GM12873 (cell line): Measurements from ENCODE around the gene NID1.

Experiments
- TF ChIP-seq, protein P1 (sequence below): IDR thresholded peaks from 2 replicates; pipeline ENCODE4 v1.5.1; 2012; ENCODE audit warnings: low read depth, mild to moderate bottlenecking, moderate library complexity, low read length, control low read depth; ENCODE audit not compliant: insufficient read depth; ENCODE audit errors: missing control alignments

NID1 gene

DNA sequence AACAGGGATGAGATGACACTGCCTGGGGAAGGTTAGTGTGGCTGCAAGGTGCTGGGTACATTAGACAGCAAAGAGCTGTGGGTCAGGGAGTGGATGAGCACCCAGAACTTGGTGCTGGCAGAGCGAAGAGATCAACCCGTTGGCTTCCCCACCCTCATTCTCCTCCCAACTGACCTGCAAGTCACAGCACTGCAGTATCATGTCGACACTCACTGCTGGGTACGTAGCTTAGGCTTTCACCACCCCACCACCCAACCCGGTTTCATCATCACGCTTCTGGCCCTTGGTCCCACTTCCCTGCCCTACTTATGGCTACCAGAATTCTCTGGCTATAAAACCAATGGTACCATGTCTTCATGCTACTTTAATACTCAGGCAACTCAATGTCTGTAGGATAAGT lies 124.6 kb downstream of the NID1 start:
- TF ChIP-seq, protein P1, sequence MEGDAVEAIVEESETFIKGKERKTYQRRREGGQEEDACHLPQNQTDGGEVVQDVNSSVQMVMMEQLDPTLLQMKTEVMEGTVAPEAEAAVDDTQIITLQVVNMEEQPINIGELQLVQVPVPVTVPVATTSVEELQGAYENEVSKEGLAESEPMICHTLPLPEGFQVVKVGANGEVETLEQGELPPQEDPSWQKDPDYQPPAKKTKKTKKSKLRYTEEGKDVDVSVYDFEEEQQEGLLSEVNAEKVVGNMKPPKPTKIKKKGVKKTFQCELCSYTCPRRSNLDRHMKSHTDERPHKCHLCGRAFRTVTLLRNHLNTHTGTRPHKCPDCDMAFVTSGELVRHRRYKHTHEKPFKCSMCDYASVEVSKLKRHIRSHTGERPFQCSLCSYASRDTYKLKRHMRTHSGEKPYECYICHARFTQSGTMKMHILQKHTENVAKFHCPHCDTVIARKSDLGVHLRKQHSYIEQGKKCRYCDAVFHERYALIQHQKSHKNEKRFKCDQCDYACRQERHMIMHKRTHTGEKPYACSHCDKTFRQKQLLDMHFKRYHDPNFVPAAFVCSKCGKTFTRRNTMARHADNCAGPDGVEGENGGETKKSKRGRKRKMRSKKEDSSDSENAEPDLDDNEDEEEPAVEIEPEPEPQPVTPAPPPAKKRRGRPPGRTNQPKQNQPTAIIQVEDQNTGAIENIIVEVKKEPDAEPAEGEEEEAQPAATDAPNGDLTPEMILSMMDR = no peak

DNA sequence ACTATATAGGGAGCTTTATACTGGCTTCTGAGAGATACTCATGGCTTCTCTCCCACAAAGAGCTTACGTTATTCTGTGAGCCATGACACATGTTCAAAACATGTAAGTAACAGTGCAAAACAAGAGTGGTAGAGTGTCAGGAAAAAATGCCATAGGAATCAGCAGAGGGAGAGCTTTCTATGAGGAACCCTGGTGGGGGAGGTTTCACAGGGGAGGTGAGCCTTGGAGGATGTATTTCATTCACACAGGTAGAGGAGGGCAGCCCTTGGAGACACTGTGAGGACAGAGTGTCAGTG lies 125.5 kb downstream of the NID1 start:
- TF ChIP-seq, protein P1 = no peak

DNA sequence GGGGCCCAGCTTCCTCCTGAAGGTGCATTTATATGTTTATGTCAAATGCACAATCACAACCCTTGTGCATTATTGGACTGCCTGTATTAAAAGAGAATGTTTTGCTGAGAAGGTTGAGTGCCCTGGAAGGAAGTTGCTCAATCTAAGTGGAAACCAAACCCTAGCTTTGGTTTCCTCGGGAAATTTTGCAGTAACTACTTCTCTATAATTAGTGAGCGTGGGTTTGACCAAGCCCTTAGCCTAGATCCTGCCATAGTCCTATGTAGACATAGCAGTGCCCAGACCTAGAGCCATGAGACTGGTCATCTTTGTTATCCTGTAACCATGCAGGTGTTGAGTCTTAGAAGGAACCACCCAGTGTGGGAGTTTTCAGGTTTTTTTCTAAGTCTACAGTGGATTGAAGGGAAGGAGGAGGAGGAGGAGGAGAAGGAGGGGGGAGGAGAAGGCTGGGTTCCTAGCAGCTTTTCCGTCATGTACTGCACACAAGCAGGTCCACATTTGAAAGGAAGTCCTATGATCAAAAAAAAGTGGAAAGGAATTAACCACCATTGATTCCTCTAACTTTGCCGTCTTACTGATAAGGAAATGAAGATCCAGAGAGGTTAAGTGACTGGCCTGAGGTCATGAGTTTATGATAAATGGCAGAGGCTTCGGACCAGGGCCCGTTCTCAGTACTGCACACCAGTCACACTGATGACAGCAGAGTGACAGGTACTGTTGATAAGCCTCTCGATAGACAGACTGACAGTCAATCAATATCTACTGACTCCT lies 126.0 kb downstream of the NID1 start:
- TF ChIP-seq, protein P1 = no peak

DNA sequence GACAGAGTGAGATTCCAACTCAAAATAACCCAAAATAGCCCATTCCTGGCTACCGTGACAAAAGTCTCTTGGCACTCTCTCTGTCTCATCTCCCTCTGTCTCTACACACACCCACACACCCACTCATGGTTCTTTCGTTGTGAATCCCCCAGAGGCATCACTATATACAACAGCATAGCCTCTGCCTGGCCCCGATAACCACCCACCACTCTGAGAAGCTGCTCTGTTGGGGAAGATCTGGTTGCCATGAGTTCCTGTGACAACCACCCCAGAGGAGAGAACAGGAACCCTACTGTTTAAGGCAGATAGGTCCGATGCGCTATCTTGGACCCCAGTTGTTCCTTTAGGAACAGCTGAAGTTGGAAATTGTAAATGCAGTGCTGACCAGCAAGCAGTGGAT lies 127.8 kb downstream of the NID1 start:
- TF ChIP-seq, protein P1 = no peak

DNA sequence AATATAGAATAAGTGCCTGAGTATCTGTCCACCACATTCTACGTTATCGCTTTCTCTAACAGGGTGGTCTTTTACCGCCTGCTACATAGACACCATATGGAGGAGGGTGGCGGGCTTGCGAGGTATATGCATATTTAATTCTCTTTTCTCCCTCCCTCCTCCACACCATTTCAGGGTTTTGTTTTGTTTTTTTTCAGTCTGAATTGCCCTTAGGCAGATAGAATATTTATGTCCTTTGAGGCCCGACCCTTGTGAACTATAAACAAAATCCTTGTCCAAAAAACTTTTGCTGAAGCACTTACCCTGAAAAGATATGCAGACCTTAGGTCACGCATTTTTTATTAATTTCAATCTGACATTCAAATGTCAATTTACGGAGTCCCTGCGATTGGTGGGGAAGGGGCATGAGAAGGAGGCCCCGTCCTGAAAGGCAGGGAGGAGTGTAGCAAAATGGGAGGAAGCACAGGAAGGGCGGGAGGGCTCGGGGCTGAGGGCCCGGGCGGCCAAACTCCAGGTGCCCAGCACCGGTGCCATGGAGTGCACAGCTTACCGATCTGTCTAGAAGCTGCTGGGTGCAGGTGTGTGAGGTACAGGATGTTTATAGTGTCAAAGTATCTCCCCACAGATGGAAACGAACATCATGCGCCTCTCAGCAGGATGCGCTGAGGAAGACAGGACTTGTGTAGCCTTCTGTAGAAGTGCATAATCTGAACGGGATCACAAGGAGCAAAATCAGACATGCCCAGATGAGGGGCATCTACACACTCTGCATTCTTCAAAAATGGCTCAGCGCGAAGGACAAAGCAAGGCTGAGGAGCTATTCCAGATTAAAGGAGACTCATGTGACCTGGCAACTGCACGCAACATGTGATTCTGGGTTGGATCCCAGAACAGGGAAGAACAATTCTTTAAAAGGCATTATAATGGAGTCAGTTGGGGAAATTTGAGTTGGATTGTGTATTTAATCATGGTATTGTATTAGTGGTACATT lies 129.4 kb downstream of the NID1 start:
- TF ChIP-seq, protein P1 = no peak

DNA sequence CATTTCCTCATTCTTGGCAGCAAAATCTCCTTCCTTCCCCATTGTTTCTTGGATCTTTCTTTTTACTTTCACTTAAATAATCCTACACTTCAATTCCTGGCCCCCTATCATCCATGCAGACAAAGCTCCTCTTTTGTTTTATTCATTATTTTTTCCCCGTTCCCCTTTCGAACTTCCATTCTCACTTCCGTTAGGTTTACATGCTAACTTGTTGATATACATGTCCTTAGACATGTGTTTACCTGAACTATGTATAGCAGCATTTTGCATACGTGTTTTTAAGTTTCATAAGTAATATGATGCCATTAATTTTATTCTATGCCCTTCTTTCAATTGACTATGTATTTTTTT lies 131.1 kb downstream of the NID1 start:
- TF ChIP-seq, protein P1 = no peak

DNA sequence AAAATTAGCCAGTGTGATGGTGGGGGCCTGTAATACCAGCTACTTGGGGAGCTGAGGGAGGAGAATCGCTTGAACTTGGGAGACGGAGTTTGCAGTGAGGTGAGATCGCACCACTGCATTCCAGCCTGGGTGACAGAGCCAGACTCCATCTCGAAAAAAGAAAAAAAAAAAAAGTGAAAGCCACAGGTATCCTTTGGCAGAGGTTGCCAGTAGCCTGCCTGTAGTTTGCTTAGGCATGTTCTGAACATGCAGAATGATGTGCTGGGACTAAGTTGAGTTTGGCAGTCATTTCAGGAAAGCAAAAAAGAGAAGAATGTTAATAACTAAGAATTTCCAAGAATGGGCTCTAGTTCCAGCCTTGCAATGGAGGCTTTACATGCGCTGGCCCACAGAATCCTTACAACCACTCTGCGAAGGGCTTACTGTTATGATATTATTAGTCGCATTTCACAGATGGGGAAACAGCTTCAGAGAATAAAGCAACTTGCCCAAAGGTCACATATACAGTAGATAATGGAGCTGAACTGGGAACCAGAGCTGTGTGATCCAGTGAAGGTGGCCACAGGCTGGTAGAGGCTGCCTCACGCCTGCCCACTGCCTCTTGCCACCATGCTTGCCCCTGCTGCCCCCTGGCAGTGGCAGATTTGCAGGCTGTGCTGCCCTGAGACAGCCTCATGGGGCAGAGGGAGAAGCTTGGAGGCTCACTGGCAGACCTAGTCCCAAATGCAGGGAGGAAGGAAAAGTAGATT lies 131.7 kb downstream of the NID1 start:
- TF ChIP-seq, protein P1 = peak; percentile 18
